ENCODE data around the gene MUSTN1. TPM values are rescaled to one million over a fixed set of nuclear protein-coding genes. Genes with fewer than 3 reads are reported as not detected.

The MUSTN1 gene
- total and polyA plus RNA-seq, 4 donors, result 0.25 to 12.1 (median 3.9) TPM

DNA sequence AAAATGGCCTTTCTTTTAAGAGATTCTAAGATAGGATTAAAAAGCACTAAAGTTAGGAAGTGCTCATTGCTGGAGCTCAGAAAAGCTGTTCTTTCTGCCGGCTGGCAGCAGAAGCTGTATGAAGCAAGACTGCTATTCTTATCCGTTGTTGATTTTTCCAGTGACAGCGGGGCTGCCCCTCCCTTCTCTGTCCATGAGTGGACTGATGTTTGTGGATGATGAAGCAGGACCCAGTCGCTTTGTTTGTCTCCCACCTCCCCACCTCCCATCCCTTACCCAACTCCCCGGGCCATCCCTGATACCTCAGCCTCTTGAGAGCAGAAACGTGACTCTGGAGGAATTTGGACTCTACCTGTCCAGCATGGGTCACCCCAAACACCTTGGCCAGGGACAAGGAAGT lies 10.3 kb upstream of the MUSTN1 start:
- peak overlapping the region in 1 of 2 donors; percentile 78 for H3K9ac ChIP-seq (ENCODE audit: low read depth in 1 of 2, low read length in 2 of 2)
- H3K27ac ChIP-seq (ENCODE audit: low read depth in 1 of 2, low read length in 2 of 2), result peak overlapping the region; percentile 91 to 97
- no peak overlapping the region for H3K4me3 ChIP-seq (ENCODE audit: low read depth in 1 of 3, low read length in 3 of 3)
- H3K27me3 ChIP-seq (ENCODE audit: control insufficient read depth in 4 of 4, insufficient read depth in 4 of 4, low read length in 3 of 4), result no peaks in the 10 kb centered on the region
- TF ChIP-seq EGR1 (IDR thresholded peaks at IDR 0.05; ENCODE audit: low read depth in 2 of 2) (peak; percentile 91 to 97), FOXA2 (IDR thresholded peaks at IDR 0.05) (peak; percentile 99), HNF4A (conservative IDR thresholded peaks at IDR 0.05) (peak; percentile 90 to 91), YY1 (IDR thresholded peaks at IDR 0.05) (peak; percentile 68), SP1 (IDR thresholded peaks at IDR 0.05) (peak; percentile 91), RAD21 (IDR thresholded peaks at IDR 0.05) (peak; percentile 44 to 54), GABPA (IDR thresholded peaks at IDR 0.05 in 1 of 2, conservative IDR thresholded peaks at IDR 0.05 in 1 of 2) (no peak), NR2F2 (IDR thresholded peaks at IDR 0.05) (peak; percentile 48), TAF1 (conservative IDR thresholded peaks at IDR 0.05) (peak; percentile 71), RXRA (IDR thresholded peaks at IDR 0.05) (peak; percentile 84 to 92), JUND (IDR thresholded peaks at IDR 0.05) (peak; percentile 61 to 85), FOXA1 (IDR thresholded peaks at IDR 0.05) (peak; percentile 98), HNF4G (IDR thresholded peaks at IDR 0.05) (peak; percentile 48)
- TF ChIP-seq, protein P1, sequence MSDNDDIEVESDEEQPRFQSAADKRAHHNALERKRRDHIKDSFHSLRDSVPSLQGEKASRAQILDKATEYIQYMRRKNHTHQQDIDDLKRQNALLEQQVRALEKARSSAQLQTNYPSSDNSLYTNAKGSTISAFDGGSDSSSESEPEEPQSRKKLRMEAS (IDR thresholded peaks at IDR 0.05), result peak; percentile 88
- TF ChIP-seq, protein P2, sequence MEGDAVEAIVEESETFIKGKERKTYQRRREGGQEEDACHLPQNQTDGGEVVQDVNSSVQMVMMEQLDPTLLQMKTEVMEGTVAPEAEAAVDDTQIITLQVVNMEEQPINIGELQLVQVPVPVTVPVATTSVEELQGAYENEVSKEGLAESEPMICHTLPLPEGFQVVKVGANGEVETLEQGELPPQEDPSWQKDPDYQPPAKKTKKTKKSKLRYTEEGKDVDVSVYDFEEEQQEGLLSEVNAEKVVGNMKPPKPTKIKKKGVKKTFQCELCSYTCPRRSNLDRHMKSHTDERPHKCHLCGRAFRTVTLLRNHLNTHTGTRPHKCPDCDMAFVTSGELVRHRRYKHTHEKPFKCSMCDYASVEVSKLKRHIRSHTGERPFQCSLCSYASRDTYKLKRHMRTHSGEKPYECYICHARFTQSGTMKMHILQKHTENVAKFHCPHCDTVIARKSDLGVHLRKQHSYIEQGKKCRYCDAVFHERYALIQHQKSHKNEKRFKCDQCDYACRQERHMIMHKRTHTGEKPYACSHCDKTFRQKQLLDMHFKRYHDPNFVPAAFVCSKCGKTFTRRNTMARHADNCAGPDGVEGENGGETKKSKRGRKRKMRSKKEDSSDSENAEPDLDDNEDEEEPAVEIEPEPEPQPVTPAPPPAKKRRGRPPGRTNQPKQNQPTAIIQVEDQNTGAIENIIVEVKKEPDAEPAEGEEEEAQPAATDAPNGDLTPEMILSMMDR (IDR thresholded peaks at IDR 0.05; ENCODE audit: low read depth, low read length, missing input control), result no peak
- TF ChIP-seq, protein P3, sequence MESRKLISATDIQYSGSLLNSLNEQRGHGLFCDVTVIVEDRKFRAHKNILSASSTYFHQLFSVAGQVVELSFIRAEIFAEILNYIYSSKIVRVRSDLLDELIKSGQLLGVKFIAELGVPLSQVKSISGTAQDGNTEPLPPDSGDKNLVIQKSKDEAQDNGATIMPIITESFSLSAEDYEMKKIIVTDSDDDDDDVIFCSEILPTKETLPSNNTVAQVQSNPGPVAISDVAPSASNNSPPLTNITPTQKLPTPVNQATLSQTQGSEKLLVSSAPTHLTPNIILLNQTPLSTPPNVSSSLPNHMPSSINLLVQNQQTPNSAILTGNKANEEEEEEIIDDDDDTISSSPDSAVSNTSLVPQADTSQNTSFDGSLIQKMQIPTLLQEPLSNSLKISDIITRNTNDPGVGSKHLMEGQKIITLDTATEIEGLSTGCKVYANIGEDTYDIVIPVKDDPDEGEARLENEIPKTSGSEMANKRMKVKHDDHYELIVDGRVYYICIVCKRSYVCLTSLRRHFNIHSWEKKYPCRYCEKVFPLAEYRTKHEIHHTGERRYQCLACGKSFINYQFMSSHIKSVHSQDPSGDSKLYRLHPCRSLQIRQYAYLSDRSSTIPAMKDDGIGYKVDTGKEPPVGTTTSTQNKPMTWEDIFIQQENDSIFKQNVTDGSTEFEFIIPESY (IDR thresholded peaks at IDR 0.05), result peak; percentile 81
- TF ChIP-seq, protein P4, sequence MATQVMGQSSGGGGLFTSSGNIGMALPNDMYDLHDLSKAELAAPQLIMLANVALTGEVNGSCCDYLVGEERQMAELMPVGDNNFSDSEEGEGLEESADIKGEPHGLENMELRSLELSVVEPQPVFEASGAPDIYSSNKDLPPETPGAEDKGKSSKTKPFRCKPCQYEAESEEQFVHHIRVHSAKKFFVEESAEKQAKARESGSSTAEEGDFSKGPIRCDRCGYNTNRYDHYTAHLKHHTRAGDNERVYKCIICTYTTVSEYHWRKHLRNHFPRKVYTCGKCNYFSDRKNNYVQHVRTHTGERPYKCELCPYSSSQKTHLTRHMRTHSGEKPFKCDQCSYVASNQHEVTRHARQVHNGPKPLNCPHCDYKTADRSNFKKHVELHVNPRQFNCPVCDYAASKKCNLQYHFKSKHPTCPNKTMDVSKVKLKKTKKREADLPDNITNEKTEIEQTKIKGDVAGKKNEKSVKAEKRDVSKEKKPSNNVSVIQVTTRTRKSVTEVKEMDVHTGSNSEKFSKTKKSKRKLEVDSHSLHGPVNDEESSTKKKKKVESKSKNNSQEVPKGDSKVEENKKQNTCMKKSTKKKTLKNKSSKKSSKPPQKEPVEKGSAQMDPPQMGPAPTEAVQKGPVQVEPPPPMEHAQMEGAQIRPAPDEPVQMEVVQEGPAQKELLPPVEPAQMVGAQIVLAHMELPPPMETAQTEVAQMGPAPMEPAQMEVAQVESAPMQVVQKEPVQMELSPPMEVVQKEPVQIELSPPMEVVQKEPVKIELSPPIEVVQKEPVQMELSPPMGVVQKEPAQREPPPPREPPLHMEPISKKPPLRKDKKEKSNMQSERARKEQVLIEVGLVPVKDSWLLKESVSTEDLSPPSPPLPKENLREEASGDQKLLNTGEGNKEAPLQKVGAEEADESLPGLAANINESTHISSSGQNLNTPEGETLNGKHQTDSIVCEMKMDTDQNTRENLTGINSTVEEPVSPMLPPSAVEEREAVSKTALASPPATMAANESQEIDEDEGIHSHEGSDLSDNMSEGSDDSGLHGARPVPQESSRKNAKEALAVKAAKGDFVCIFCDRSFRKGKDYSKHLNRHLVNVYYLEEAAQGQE (IDR thresholded peaks at IDR 0.05), result peak; percentile 84
- TF ChIP-seq, protein P5, sequence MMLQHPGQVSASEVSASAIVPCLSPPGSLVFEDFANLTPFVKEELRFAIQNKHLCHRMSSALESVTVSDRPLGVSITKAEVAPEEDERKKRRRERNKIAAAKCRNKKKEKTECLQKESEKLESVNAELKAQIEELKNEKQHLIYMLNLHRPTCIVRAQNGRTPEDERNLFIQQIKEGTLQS (IDR thresholded peaks at IDR 0.05), result peak; percentile 81
- WGBS, result 23% methylated on average over 6 of the region's 6 CpGs
- H3K36me3 ChIP-seq (ENCODE audit: control insufficient read depth in 4 of 4, insufficient read depth in 3 of 4, low read depth in 1 of 4, low read length in 3 of 4), result peaks cover 0 to 24% (median 15%) of the 10 kb centered on the region in 4 donors
- DNase-seq (ENCODE audit: low spot score), result no peak
- H3K4me1 ChIP-seq (ENCODE audit: control insufficient read depth in 4 of 4, insufficient read depth in 4 of 4, low read length in 3 of 4), result peaks cover 10 to 40% (median 28%) of the 10 kb centered on the region in 4 donors
- no peaks in the 10 kb centered on the region for H3K9me3 ChIP-seq (ENCODE audit: control insufficient read depth in 4 of 4, low read length in 3 of 4)

All from liver (tissue), 9 donors.